Thyroid gland (tissue), 4 donors: ENCODE results near the gene CCDC117.

Experiments used
- POLR2A ChIP-seq, 2 donors: fragments of 450-650 bp; IDR thresholded peaks; one replicate each; pipeline ENCODE4 v1.6.1; 2017; ENCODE audit warnings: antibody characterized with exemption in 2 of 2, mild to moderate bottlenecking in 2 of 2, moderate library complexity in 1 of 2
- TF ChIP-seq, protein P1 (sequence below), 6 experiments: fragments of 200-600 bp in 3 of 6; fragments of 450-650 bp in 3 of 6; sonication (generic) in 3 of 6; IDR thresholded peaks; one replicate each; pipeline ENCODE4 v1.5.1; 2016 to 2019; ENCODE audit warnings: antibody characterized with exemption in 6 of 6, mild to moderate bottlenecking in 2 of 6, inconsistent platforms in 1 of 6, moderate library complexity in 1 of 6

DNA sequence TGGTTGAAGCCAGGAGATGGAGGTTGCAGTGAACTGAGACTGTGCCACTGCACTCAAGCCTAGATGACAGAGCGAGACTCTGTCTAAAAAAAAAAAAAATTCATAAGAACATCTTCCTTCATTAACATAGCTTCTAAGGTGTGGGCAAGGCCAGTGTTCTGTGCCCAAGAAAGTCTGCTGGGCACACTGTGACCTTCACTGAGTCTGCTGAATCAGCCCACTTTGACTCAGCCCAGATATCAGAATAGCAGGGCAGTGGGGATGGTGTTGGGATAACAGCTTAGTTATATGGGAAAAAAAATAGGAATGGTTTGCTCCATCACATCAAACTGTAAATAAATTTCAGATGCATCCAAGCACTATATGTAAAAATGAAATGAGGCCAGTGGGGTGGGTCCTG, 60.2 kb downstream of the CCDC117 start:
- TF ChIP-seq, protein P1, sequence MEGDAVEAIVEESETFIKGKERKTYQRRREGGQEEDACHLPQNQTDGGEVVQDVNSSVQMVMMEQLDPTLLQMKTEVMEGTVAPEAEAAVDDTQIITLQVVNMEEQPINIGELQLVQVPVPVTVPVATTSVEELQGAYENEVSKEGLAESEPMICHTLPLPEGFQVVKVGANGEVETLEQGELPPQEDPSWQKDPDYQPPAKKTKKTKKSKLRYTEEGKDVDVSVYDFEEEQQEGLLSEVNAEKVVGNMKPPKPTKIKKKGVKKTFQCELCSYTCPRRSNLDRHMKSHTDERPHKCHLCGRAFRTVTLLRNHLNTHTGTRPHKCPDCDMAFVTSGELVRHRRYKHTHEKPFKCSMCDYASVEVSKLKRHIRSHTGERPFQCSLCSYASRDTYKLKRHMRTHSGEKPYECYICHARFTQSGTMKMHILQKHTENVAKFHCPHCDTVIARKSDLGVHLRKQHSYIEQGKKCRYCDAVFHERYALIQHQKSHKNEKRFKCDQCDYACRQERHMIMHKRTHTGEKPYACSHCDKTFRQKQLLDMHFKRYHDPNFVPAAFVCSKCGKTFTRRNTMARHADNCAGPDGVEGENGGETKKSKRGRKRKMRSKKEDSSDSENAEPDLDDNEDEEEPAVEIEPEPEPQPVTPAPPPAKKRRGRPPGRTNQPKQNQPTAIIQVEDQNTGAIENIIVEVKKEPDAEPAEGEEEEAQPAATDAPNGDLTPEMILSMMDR (IDR thresholded peaks at IDR 0.05) = no peak
- TF ChIP-seq POLR2A (IDR thresholded peaks at IDR 0.05) = no peak
